KOPT-K1 (cell line): ENCODE measurements around the gene CHERP.
"Not testable (repeated sequence)": the region's sequence is repeated elsewhere in the genome, so short reads cannot be mapped to it uniquely, and the experiment has no call there.

ENCODE experiments used
- H3K27ac ChIP-seq: fragments of 200-600 bp; sonication (generic); 2 replicates; pipeline ENCODE4 v1.5.1; 2016; ENCODE audit warnings: antibody characterized with exemption, mild to moderate bottlenecking, low read depth, low read length; ENCODE audit not compliant: poor library complexity, severe bottlenecking
- H3K36me3 ChIP-seq: fragments of 200-600 bp; sonication (generic); 2 replicates; pipeline ENCODE4 v1.5.1; 2017; ENCODE audit warnings: antibody characterized with exemption, mild to moderate bottlenecking, low read length, moderate library complexity; ENCODE audit not compliant: insufficient read depth
- H3K9me3 ChIP-seq: fragments of 200-600 bp; sonication (generic); 2 replicates; pipeline ENCODE4 v1.5.1; 2017; ENCODE audit warnings: antibody characterized with exemption, low read length, mild to moderate bottlenecking; ENCODE audit not compliant: insufficient read depth, poor library complexity, severe bottlenecking

CHERP gene

GRCh38 chr19:16566702-16567101, 24.5 kb upstream of the CHERP start:
- H3K36me3 ChIP-seq, result peaks cover 74% of the 10 kb centered on the region
- peak overlapping the region; percentile 73 for H3K27ac ChIP-seq

DNA sequence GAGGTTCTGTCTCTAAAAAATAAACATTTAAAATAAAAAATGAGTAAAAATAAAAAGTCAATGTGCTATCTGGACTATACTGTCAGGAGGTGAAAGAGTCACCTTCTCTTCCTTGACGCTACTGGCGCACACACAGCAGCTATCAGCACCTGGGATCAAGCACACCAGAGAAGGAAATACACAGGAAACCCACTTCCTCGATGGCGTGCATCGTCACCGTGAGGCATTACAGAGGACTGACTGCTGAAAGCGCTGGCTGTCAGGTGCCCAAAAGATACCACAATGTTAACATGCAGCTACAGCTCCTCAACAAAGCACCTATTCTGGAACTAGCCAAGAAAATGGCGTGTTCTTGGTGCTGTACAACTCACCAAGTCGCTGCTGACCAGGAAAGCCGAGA, 23.9 kb upstream of the CHERP start:
- peaks cover 80% of the 10 kb centered on the region for H3K36me3 ChIP-seq
- H3K27ac ChIP-seq, result peak overlapping the region; percentile 73
- peaks cover 7% of the 10 kb centered on the region for H3K9me3 ChIP-seq

More at GRCh38 chr19:16566702-16567101, 24.5 kb upstream of the CHERP start:
- peaks cover 7% of the 10 kb centered on the region for H3K9me3 ChIP-seq

DNA sequence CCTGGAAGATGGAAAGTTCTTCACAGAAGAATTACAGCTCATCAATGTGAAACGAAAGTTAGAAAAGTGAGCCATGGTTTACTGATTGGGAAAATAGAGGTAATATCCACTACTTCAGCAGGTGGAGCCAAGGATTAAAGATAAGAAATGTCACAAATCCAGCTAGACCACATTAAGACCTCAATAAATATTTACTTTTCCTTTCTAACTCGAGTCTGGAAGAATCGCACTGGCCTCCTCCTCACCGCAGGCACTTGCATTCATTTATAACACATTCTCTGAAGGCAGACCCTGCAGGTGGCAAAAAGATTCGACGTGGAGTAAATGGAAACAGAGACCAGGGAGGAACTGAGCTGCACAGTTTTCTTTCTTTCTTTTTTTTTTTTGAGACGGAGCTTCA, 22.6 kb upstream of the CHERP start:
- peaks cover 84% of the 10 kb centered on the region for H3K36me3 ChIP-seq
- peak overlapping the region; percentile 22 for H3K27ac ChIP-seq
- peaks cover 7% of the 10 kb centered on the region for H3K9me3 ChIP-seq

- Histone ChIP-seq H3K36me3 (peaks cover 80% of the 10 kb centered on the region), H3K27ac (no peak overlapping the region), H3K9me3 (peaks cover 7% of the 10 kb centered on the region)
These were observed 20.4 kb upstream of the CHERP start for GRCh38 chr19:16562608-16563025.

DNA sequence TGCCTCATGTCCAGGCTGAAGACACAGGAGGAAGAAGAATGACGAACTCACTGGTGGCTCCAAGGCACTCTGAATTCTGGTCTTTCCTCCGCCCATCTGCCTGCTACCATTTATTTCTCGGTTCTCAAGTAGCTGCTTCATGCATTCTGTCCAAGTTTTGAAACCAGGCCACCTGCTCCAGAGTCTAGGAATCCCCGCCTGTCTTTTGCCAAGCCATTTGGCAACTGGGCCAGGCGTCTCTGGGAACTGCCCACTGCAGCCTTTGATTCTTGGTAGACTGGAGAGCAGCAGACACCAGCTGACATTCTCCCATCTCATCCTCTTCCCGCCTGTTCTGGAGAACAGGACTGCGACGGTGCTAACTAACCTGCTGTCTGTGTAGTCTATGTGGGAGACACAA, 19.1 kb upstream of the CHERP start:
- H3K9me3 ChIP-seq, result no peaks in the 10 kb centered on the region
- H3K27ac ChIP-seq, result no peak overlapping the region
- peaks cover 79% of the 10 kb centered on the region for H3K36me3 ChIP-seq

GRCh38 chr19:16559780-16560276, 17.6 kb upstream of the CHERP start:
- no peaks in the 10 kb centered on the region for H3K9me3 ChIP-seq
- peaks cover 91% of the 10 kb centered on the region for H3K36me3 ChIP-seq
- no peak overlapping the region for H3K27ac ChIP-seq

- no peak overlapping the region for H3K27ac ChIP-seq
- H3K36me3 ChIP-seq, result peaks cover 83% of the 10 kb centered on the region
- no peaks in the 10 kb centered on the region for H3K9me3 ChIP-seq
These were observed 12.5 kb upstream of the CHERP start for GRCh38 chr19:16554776-16555175.

- peaks cover 69% of the 10 kb centered on the region for H3K36me3 ChIP-seq
- H3K9me3 ChIP-seq, result not testable (repeated sequence)
These were observed 9.7 kb upstream of the CHERP start for GRCh38 chr19:16551902-16552301.

DNA sequence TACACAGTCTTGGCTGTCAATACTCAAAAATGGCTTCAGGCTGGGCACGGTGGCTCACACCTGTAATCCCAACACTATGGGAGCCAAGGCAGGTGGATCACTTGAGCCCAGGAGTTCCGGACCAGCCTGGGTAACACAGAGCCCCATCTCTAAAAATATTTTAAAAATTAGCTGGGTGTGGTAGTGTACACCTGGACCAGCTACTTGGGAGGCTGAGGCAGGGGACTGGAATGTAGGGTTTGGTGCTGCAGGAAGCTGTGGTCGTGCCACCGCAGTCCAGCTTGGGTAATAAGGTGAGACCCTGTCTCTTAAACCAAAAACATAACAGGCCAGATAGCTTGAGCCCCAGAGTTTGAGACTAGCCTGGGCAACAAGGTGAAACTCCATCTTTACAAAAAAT, 6.7 kb upstream of the CHERP start:
- Histone ChIP-seq H3K9me3 (no peaks in the 10 kb centered on the region), H3K36me3 (peaks cover 44% of the 10 kb centered on the region), H3K27ac (no peak overlapping the region)

More at GRCh38 chr19:16551902-16552301, 9.7 kb upstream of the CHERP start:
- not testable (repeated sequence) for H3K27ac ChIP-seq

GRCh38 chr19:16544473-16545231, 2.4 kb upstream of the CHERP start:
- H3K27ac ChIP-seq, result no peak overlapping the region
- H3K36me3 ChIP-seq, result peaks cover 29% of the 10 kb centered on the region
- H3K9me3 ChIP-seq, result no peaks in the 10 kb centered on the region

GRCh38 chr19:16543734-16544133, 1.5 kb upstream of the CHERP start:
- Histone ChIP-seq H3K27ac (peak overlapping the region; percentile 90), H3K36me3 (peaks cover 34% of the 10 kb centered on the region)
- not testable (repeated sequence) for H3K9me3 ChIP-seq

DNA sequence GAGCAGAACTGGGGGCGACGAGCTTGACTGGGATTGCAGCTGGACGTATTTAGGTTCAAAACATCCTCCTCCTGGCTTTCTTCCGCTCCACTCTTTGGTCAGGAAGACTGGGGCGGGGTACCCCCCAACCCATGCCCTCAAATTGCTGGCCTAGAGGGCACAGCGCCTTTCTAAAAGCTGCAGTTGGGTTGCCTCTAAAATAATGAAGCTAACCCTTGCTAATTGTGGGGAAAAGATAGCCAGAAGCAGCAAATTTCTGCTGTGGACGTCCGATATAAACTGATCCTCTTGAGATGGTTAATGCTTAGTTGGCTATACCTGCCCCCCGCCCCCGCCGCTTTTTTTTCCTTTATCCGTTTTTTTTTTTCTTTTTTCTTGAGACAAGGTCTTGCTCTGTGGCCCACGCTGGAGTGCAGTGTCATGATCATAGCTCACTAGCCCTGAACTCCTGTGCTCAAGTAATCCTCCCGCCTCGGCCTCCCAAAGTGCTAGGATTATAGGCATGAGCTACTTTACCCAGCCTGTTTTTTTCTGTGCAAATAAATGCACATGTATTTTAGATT, 754 bp upstream of the CHERP start:
- H3K27ac ChIP-seq, result peak overlapping the region; percentile 90

DNA sequence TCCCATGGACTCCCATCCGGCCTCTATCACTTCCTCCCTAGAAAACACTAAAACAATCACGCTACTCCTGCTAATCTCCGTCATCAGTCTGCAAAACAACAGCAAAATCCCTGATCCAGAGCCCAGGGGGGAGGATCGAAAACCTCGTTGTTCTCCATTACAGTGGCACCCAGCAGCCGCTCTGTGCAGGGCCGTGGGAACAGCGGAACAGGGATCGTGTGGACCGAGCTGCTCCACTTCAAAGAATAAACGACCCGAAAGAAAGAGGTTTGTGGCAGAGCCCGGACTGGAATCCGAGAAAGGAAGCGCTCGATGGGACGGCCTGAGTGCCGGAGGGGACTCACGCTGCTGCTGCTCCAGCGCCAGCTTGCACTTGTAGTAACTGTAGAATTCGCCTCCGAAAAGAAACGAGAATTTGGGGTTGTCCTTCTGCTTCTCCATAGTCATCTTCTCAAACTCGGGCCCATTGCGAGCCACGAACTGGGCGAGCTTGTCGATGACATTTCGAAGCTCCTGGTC, 652 bp downstream of the CHERP start:
- Histone ChIP-seq H3K36me3 (peaks cover 51% of the 10 kb centered on the region), H3K27ac (peak overlapping the region; percentile 90), H3K9me3 (no peaks in the 10 kb centered on the region)

More for the DNA sequence above, 754 bp upstream of the CHERP start:
- no peaks in the 10 kb centered on the region for H3K9me3 ChIP-seq
- peaks cover 37% of the 10 kb centered on the region for H3K36me3 ChIP-seq

GRCh38 chr19:16540948-16541347, 1.3 kb downstream of the CHERP start:
- Histone ChIP-seq H3K36me3 (peaks cover 58% of the 10 kb centered on the region), H3K9me3 (no peaks in the 10 kb centered on the region), H3K27ac (peak overlapping the region; percentile 90)

DNA sequence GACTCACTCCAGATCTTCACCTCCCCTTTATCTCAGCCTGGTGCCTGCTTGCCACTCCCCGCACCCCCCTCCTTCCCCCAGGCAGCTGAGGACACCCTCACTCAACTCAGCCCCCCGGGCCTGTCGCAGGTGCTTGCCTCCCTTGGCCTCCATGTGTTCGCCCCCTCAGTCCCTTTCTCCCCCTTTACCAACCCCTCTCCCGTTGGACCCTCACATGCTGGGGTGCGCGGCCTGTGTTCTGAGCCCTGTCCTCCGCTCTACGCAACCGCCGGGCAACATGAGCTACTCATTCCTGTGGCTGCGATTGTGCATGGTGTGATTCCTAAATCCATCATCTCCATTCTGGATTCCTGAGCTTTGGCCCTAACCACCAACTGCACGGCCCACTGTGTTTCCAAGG, 5.1 kb downstream of the CHERP start:
- Histone ChIP-seq H3K9me3 (no peaks in the 10 kb centered on the region), H3K36me3 (peaks cover 91% of the 10 kb centered on the region), H3K27ac (no peak overlapping the region)
